GM21381 (cell line): Measurements from ENCODE around the gene EPO.

Experiments
- ATAC-seq: cut with Tn5 transposase; IDR thresholded peaks from one replicate; pipeline ENCODE4 v1.9.1; 2021; ENCODE audit warnings: mild to moderate bottlenecking, moderate library complexity; ENCODE audit not compliant: unreplicated experiment

Gene EPO

DNA sequence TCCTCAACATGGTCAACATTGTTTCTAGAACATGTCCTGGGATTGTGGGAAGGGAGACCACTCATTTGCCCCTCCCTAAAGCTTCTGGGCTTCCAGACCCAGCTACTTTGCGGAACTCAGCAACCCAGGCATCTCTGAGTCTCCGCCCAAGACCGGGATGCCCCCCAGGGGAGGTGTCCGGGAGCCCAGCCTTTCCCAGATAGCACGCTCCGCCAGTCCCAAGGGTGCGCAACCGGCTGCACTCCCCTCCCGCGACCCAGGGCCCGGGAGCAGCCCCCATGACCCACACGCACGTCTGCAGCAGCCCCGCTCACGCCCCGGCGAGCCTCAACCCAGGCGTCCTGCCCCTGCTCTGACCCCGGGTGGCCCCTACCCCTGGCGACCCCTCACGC lies at the start of gene EPO:
Gene EPO (plus strand): TSS at position 190 of the 392 bp plus-strand sequence. CDS start 513 bp downstream, outside the sequence.
- ATAC-seq = no peak

DNA sequence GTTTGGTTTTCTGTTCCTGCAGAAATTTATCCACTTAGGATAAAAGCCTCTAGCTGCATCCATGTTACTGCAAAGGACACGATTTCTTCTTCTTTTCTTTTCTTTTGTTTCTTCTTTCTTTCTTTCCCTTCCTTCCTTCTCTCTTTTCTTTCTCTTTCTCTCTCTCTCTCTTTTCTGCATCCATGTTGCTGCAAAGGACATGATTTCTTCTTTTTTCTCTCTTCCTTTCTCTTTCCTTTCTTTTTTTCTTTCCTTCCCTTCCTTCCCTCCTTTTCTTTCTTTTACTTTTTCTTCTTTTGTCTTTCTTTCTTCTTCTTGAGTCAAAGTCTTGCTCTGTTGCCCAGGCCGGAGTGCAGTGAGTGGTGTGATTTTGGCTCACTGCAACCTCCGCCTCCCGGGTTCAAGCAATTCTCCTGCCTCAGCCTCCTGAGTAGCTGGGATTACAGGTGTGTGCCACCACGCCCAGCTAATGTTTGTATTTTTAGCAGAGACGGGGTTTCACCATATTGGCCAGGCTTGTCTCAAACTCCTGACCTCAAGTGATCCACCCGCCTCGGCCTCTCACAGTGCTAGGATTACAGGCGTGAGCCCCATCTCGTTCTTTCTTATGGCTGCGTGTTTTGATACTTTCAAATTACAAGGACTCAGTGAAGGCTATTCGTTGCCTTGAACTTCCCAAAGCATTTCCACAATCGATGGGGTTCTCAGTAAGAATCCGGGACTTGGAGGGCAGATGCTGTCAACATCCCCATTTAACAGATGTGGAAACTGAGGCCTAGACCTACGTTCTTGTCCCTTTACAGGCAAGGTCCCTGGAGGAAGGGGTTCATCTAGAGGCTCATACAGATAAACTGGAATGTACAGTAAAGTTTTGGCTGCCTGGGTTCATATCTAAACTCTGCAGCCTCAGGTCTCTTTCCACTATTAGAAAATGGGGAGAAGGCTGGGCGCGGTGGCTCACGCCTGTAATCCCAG lies 48.6 kb upstream of the EPO start:
- no peak for ATAC-seq

DNA sequence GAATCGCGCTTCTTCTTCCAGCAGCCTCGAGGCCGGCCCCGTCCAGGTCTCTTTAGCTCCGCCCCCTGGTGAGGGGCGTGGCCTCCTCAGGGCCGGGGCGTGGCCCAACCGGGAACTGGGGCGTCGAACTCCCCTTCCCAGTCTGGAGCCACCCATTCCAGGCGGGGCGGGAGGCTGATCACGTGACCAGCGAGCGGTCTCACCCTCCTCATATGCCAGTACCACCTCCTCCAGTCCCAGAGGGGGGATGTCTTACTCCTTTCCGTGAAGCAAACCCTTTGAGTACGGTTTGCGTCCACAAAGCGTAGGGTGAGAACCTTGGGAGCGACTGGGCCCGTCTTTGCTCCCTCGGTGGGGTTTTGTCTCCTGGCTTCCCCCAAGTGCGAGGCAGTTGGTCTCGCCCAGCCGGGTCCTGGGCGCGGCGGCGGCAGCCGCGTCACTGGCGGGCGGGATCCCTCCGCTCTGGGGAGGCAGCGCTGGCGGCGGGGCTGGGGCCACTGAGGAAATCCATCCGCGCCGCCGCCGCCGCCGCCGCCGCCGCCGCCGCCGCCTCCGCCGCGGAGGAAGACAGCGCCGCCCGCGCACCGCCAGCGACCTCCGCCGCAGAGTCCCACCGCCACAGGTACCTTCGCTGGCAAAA lies 46.8 kb upstream of the EPO start, which contains the start of gene GNB2:
Gene GNB2 (plus strand): TSS at position 439 of the 640 bp plus-strand sequence. CDS start 2,526 bp downstream, outside the sequence.
- peak; percentile 55 for ATAC-seq

DNA sequence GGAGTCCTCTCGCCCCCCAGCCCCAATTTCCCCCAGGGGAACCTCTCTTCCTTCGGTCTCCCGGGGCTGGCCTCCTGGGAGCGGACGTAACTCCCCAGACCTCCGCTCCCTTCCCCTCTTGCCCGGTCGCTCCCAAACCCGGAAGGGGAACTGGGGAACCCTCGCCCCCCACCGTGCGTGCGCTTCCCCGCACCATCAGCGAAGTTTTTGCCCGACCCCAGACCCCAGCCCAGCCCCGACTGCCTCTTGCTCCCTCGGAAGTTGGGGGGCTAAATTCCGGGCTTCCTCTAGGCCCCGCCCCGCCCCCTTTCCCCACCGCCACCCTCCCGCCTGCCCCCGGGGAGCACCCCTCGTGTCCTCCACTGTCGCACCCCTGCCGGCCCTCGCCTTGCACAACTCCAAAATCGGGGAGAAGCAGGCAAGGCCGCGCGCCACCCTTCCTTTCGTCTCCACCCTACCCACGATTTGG lies 46.3 kb upstream of the EPO start:
- no peak for ATAC-seq

DNA sequence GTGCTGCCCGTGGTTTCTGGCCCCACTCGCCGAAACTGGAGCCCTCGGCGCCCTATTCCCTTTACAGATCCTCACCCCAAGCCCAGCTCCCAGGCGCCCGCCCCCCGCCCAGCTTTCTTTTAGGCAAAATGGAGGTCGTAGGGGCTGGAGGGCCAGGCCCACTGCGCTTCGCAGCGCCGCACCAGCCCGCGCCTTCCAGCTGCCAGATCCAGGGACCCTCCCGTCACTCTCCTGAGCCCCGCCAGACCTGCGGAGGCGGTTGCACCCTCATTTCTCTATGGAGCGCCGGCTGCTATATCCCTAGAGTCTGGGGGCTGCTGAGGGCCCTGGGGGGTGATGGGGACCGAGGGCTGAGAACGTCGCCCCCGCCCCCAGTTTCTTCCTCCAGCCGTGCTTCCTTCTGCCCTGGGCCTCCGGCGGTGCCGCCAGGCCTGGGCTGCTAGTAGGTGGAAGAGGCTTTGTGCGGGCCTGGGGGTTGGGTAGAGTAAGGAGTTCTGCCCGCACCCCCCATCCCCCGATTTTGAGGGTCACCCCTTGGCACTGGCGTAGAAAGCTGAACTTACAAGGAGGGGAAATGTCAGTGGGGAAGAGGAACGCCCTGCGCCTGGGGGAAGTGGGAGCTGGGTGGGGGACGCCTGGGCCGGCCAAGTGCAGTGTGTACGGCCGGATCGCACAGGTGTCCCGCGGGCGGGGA lies 45.7 kb upstream of the EPO start:
- no peak for ATAC-seq

DNA sequence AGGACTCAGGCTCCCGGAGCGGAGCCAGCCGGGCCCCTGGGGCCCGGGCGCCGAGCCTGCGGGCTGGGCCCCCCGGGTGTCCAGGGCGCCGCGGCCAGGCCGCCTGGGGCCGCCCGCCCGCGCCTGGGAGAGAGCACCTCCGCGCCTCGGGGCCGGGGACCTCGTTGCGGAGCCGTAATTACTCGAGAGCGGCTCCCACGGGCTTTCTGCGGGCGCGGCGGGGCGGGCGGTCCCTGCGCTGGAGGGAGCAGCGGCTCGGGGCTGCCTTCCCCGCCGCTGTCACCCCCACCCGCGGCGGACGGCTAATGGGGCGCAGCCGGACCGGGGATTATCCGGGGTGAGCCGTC lies 45.2 kb upstream of the EPO start:
- ATAC-seq = no peak

DNA sequence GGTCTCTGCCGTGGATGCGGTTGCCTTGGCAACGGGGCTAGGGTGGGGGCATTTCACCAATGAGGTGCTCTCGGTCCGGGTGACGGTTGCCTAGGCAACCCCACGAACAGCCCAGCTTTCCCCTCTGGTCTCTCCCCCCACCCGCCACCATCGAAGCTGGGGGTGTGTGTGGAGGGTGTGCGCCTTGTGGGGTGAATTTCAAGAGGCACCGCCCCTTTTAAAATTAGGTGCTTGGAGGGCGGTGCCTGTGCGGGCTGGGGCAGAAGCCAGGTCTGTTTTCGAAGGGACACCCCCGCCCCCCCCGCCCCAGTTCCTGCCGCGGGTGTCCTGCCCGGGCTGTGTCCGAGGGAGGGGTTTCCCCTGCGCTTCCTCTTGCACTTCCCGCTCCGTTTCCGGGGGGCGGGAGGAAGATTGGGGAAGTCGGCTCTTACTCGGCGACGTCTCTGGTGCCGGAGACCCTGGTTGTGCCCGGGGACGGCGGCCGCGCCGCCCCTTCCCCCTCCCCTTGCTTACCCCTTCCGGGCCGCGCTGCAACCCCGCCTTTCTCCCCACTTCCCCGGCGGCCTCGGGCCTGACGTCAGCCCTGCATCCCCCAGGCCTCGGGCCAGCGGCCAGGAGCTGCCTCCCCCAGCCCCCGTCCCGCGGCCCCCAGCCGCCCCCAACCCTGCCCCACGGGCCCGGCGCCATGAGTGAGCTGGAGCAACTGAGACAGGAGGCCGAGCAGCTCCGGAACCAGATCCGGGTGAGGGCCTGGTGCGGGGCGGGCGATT lies 44.5 kb upstream of the EPO start:
- peak; percentile 32 for ATAC-seq

DNA sequence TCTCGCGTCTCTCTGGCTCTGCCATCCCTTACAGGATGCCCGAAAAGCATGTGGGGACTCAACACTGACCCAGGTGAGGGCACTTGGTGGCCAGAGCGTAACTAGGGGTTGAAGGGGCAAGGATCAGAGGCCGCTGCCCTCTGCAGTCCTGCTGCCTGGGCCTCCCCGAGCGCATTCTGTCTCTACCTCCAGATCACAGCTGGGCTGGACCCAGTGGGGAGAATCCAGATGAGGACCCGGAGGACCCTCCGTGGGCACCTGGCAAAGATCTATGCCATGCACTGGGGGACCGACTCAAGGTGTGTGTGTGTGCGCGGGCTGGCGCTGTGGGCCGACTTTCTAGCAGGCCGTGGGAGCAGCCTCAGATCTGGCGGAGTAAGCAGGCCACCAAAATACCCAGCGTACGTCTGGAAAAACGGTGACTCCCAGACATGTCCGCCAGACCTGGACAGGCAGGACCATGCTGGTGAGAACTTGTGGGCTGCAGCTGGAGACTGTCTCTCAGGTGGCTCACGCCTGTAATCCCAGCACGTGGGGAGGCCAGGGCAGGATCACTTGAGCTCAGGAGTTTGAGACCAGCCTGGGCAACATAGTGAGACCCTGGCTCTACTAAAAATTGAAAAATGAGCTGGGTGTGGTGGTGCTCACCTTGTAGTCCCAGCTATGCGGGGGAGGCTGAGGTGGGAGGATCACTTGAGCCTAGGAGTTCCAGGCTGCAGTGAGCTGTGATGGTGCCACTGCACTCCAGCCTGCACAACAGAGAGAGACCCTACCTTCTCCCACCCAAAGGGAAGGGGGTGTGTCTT lies 43.6 kb upstream of the EPO start:
- no peak for ATAC-seq

DNA sequence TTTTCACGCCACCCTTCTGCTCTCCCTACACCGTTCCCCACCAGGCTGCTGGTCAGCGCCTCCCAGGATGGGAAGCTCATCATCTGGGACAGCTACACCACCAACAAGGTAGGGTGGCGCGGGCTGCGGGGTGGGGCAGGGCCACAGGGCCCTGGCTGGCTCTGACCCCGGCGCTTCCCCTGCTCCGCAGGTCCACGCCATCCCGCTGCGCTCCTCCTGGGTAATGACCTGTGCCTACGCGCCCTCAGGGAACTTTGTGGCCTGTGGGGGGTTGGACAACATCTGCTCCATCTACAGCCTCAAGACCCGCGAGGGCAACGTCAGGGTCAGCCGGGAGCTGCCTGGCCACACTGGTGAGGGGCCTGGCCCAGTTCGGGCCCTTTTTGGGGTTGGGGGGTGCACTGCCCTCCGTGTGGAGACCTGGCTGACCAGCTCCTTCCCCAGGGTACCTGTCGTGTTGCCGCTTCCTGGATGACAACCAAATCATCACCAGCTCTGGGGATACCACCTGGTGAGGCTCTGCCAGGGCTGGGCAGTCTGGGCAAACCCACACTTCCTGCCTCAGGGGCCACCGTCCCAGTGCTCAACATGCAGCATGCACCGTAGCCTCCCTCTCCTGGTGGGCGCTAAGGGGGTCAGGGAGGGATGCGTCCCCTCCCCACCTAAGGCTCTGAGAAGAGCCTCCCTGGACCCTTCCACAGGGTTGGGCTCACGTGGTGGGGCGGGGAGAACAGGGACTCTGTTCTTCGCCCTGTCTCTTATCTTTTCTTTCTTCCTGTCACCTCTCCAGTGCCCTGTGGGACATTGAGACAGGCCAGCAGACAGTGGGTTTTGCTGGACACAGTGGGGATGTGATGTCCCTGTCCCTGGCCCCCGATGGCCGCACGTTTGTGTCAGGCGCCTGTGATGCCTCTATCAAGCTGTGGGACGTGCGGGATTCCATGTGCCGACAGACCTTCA lies 42.7 kb upstream of the EPO start:
- ATAC-seq = no peak

DNA sequence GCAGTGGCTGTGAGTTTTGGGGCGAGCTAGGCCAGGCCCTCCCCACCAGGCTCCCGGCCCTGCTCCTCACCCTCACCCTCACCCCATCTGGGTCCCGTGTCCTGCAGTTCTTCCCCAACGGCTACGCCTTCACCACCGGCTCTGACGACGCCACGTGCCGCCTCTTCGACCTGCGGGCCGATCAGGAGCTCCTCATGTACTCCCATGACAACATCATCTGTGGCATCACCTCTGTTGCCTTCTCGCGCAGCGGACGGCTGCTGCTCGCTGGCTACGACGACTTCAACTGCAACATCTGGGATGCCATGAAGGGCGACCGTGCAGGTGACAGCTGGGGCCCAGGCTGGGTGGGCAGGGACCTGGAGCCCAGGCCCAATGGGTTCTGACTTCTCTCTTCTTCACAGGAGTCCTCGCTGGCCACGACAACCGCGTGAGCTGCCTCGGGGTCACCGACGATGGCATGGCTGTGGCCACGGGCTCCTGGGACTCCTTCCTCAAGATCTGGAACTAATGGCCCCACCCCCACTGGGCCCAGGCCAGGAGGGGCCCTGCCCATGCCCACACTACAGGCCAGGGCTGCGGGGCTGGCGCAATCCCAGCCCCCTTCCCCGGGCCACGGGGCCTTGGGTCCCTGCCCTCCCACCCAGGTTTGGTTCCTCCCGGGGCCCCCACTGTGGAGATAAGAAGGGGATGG lies 41.8 kb upstream of the EPO start:
- ATAC-seq = no peak

DNA sequence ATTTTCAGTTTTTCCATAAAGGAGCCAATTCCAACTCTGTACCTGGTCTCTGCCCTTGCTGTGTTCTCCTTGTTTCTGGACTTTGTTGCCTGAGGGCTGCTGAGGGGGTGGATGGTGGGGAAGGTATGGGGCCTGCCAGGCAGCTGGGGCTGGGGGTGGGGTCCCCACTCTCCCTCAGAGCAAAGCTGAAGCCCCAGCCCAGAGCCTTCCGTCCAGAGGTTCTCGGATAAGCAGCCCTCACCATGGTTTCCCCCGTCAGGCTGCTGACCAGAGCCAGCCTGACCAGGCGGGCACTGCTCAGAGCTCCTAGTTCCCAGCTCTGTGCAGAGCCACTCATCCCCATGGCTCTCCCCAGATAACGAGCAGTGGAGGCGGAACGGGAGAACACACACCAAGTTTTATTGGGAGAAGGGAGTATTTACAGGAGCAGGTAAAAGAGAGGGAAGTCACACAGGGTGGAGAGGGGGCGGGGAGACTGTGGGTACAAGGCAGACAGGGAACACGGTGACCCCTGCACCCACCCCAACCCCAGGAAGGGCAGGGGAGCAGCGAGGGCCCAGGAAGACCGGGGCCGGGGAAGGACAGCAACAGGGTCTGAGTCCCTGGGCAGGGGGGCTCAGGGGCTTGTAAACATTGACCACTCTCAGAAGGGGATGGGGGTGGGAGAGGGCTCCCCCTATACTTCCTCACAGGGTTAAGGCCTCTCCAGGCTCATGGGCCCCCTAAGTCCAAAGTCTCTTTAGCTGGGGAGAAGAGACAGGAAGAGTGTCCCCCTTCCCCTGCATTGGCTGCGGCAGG lies 40.9 kb upstream of the EPO start:
- no peak for ATAC-seq

DNA sequence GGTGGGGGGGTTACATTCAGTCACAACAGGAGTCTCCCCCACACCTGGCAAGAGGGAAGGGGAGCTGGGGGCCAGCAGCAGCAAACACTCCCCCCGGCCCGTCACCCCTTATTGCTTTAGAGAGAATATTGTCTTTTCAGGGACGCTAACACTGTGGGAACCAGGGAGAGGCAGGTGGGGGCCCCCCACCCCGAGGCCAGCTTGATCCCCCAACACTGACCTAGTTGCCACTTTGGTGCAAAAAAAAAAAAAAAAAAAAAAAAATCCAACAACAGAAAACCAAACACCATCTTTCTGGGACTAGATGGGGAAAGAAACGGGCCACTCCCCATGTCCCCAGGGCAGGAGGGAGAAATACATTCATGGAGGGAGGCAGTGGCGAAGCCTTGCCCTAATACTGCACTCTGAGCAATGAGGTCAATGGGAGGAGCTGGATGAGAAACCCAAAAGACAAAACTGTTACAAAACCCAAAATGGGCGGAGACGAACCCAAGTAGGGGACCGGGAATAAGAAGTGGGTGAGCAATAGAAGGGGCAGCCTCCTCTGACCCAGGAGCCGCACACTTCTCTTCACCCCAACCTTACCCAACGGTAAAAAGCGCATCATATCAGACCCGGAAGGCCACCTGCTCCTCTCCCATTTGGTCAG lies 40.2 kb upstream of the EPO start:
- ATAC-seq = no peak

DNA sequence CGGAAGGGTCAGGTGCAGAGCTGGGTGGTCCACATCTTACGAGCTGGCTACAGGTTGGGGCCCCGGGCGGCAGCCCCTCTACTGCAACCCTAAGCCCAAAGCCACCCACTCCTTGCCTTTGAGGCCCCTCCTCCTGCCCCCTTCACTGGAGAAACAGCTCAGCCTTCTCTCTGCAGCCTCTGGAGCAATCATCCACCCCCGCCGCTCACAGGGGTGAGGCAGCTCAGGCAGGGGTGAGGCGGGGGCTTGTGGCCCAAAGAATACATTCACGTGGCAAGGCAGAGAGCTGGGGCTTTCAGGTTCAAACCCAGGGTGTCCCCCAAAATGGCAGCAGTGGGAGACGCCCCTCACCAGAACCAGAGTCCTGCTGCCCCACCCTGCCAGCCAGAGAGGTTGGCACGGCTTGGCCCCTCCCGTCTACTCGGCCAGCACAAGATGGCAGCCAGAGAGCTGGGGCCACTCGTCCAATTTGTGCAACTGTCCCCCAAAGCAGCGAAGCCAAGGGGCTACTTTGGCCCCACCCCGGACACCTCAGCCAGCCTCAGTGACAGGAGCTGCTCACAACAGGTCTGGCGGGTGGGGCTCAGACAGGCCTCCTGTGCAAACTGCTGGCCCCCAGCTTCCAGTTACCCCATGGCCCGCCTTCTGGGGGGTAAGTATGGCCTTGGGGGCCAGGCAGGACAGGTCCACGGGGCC lies 39.5 kb upstream of the EPO start:
- no peak for ATAC-seq

DNA sequence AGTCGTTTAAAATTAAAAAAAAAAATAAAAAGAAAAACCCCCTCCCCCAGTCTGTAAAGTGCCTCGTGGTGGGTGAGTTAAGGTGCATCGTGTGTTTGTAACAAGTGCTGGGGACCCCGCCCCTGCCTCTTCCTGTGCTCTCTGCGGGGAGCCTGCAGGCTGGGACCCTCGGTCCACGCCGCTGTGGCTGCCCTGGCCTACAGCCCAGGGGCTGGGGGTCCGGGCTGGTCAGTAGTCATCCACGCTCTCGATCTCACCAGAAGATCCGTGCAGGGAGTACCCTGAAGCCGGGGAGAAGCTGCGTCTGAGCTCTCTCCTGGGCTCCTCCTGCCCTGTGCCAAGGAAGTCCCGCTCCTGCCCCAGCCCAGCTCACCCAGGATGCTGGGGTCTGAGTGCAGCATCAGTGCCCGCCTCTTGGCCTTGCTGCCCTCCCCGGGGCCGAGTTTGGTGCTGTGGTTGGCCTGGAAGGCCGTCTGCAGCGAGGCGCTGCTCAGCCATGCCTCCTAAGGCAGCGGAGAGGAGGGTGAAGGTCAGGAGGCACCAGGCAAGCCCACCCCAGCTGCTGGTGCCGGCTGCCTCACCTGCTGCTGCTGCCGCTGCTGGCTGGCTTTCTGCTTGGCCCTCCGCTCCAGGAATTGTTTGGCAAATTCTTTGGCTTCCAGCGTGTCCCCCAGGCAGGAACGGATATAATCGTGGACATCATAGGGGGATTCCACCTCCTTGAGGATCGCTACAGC lies 38.6 kb upstream of the EPO start:
- no peak for ATAC-seq

DNA sequence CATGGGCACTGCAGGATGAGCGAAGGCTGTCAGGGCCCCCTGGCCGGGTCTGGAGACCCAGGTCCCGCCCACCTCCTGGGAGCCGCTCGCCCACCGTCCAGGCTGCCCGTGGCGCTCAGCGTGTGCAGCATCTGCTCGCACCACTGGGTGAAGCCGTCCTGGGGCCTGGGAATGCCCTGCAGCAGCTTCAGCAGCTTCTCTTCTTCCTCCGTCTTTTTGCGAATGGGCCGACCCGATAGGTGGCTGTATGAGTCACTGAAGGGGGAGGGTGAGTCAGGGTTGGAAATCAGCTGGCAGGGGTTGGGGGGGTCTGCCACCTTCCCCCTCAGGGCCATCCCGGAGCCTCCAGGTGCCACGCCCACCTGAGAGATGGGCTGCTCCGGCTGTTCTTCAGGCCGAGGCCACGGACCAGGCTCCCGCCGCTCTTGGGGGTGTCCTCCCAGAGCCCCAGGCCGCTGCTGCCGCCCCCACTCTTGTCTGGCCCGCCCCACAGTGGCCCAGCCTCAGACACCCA lies 38.0 kb upstream of the EPO start:
- no peak for ATAC-seq
